Heart left ventricle (tissue), 13 donors: ENCODE measurements around the gene ROBO1.

Source experiments
- POLR2A ChIP-seq, 2 donors: fragments of 450-650 bp; IDR thresholded peaks; one replicate each; pipeline ENCODE4 v1.6.1; 2017; ENCODE audit warnings: antibody characterized with exemption in 2 of 2, mild to moderate bottlenecking in 2 of 2, moderate library complexity in 2 of 2
- TF ChIP-seq, protein P1 (sequence below), 12 donors: fragments of 200-600 bp; sonication (generic) in 4 of 12; IDR thresholded peaks; one replicate each; pipeline versions ENCODE4 v1.5.0 to v1.8.0; 2018 to 2022; ENCODE audit warnings: antibody characterized with exemption in 12 of 12, mild to moderate bottlenecking in 5 of 12
- donor health status: ischemic (EF 13 %, LVEDD 7.1; RV severe dilation, severe dysfunction).
- donor health status: DM: no; HTN: yes; CAD: no.
- donor health status: DM: no; HTN: no; CAD: no.
- donor health status: ischemic (EF 25% LVEDD 6.9; RV normal size, moderate dysfunction).
- donor health status: ischemic (EF 25% LVEDD 5.7; RV mildly dilated, moderate dysfunction).
- donor health status: ischemic (EF 35%, LVEDD 5.7; RV mildly dilated, moderate dysfunction).
- donor health status: nonischemic (EF 11% LVEDD 7.7; RV severe dilation, severe dysfunction).
- donor health status: DM: yes; HTN: yes; CAD: no.
- donor health status: PGD.
- donor health status: ischemic (EF 29% LVEDD 5.4; RV normal size, mild dysfunction).
- donor health status: nonischemic (EF 23%, LVEDD 6.1; RV moderate dilation, normal function).

DNA sequence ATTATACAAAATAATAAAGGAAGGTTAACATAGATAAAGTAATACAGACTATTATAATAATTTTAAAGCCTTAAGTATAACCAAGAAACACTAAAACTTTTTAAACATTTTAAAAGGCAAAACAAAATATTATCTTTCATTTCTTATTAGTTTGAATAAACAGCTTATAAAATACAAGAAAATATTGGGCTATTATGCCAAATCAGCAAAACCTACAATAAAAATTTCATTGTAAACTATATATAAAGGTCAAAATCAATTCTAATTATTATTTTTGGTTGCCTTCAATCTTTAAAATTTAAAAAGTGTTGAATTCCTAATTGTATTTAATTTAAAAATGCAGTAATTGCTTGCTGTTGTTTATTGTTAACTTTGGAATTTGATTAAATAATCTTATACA lies 430.0 kb downstream of the ROBO1 start:
- TF ChIP-seq, protein P1, sequence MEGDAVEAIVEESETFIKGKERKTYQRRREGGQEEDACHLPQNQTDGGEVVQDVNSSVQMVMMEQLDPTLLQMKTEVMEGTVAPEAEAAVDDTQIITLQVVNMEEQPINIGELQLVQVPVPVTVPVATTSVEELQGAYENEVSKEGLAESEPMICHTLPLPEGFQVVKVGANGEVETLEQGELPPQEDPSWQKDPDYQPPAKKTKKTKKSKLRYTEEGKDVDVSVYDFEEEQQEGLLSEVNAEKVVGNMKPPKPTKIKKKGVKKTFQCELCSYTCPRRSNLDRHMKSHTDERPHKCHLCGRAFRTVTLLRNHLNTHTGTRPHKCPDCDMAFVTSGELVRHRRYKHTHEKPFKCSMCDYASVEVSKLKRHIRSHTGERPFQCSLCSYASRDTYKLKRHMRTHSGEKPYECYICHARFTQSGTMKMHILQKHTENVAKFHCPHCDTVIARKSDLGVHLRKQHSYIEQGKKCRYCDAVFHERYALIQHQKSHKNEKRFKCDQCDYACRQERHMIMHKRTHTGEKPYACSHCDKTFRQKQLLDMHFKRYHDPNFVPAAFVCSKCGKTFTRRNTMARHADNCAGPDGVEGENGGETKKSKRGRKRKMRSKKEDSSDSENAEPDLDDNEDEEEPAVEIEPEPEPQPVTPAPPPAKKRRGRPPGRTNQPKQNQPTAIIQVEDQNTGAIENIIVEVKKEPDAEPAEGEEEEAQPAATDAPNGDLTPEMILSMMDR (IDR thresholded peaks at IDR 0.05), result no peak
- TF ChIP-seq POLR2A (IDR thresholded peaks at IDR 0.05), result no peak
